OCI-LY1 (cell line): ENCODE results near the gene SLC2A1.

Source experiments
- H2AFZ ChIP-seq: fragments of 200-600 bp; sonication (generic), shearing (Covaris generic); 2 replicates; pipeline ENCODE4 v1.6.0; 2014; ENCODE audit warnings: antibody characterized with exemption, mild to moderate bottlenecking, low read length
- H3F3A ChIP-seq: fragments of 200-600 bp; sonication (generic), shearing (Covaris generic); 2 replicates; pipeline ENCODE4 v1.6.0; 2014; ENCODE audit warnings: mild to moderate bottlenecking, antibody characterized with exemption, low read length, moderate library complexity; ENCODE audit not compliant: insufficient read depth
- H3K27ac ChIP-seq: fragments of 200-600 bp; sonication (generic); 2 replicates; pipeline ENCODE4 v1.5.1; 2014; ENCODE audit warnings: low read length, mixed run types, mild to moderate bottlenecking, low read depth; ENCODE audit not compliant: poor library complexity, severe bottlenecking
- H3K27me3 ChIP-seq: fragments of 200-600 bp; sonication (generic); 2 replicates; pipeline ENCODE4 v1.6.0; 2014; ENCODE audit warnings: antibody characterized with exemption, mild to moderate bottlenecking, low read length, moderate library complexity; ENCODE audit not compliant: insufficient read depth
- H3K36me3 ChIP-seq: fragments of 200-600 bp; sonication (generic); 2 replicates; pipeline ENCODE4 v1.6.1; 2014; ENCODE audit warnings: mild to moderate bottlenecking, antibody characterized with exemption, low read length, moderate library complexity, mixed read lengths; ENCODE audit not compliant: insufficient read depth
- H3K4me1 ChIP-seq: fragments of 200-600 bp; sonication (generic); 2 replicates; pipeline ENCODE4 v1.5.1; 2014; ENCODE audit warnings: mild to moderate bottlenecking, low read length, moderate library complexity; ENCODE audit not compliant: insufficient read depth, severe bottlenecking
- H3K4me2 ChIP-seq: fragments of 200-600 bp; sonication (generic), shearing (Covaris generic); 2 replicates; pipeline ENCODE4 v1.6.1; 2014; ENCODE audit warnings: low read length
- H3K4me3 ChIP-seq: fragments of 200-600 bp; sonication (generic); 2 replicates; pipeline ENCODE4 v1.5.1; 2014; ENCODE audit warnings: low read length, low read depth, mild to moderate bottlenecking, mixed read lengths; ENCODE audit not compliant: poor library complexity, severe bottlenecking
- H3K79me2 ChIP-seq: fragments of 200-600 bp; shearing (Covaris generic); 2 replicates; pipeline ENCODE4 v1.6.1; 2016; ENCODE audit warnings: mixed run types, low read length, mixed read lengths; ENCODE audit not compliant: insufficient read depth
- H3K9ac ChIP-seq: fragments of 200-600 bp; sonication (generic), shearing (Covaris generic); 2 replicates; pipeline ENCODE4 v1.6.1; 2014; ENCODE audit warnings: mild to moderate bottlenecking, low read length, mixed read lengths
- H3K9me2 ChIP-seq: fragments of 200-600 bp; sonication (generic), shearing (Covaris generic); 2 replicates; pipeline ENCODE4 v1.6.1; 2014; ENCODE audit warnings: low read depth, mild to moderate bottlenecking, low read length, mixed read lengths
- H3K9me3 ChIP-seq: fragments of 200-600 bp; shearing (Covaris generic); 2 replicates; pipeline ENCODE4 v1.6.1; 2014; ENCODE audit warnings: low read length, mixed read lengths
- H4K20me1 ChIP-seq: fragments of 200-600 bp; sonication (generic), shearing (Covaris generic); 2 replicates; pipeline ENCODE4 v1.6.0; 2016; ENCODE audit warnings: mild to moderate bottlenecking, low read length; ENCODE audit not compliant: insufficient read depth
- CTCF ChIP-seq: fragments of 200-600 bp; sonication (generic), shearing (Covaris generic); IDR thresholded peaks from 2 replicates; pipeline ENCODE4 v1.5.1; 2017; ENCODE audit warnings: mild to moderate bottlenecking, antibody characterized with exemption, low read length, moderate library complexity, mixed read lengths
- EZH2 ChIP-seq: fragments of 200-600 bp; sonication (generic), shearing (Covaris generic); IDR thresholded peaks from 2 replicates; pipeline ENCODE4 v1.8.0; 2017; ENCODE audit warnings: borderline replicate concordance, mixed run types, mild to moderate bottlenecking, antibody characterized with exemption, low read length, moderate library complexity, mixed read lengths

Gene SLC2A1

GRCh38 chr1:42974767-42975437 lies 16.2 kb upstream of the SLC2A1 start:
- H3K9me3 ChIP-seq: no peaks in the 10 kb centered on the region
- no peak overlapping the region for H3K4me3 ChIP-seq
- H3K9me2 ChIP-seq: no peaks in the 10 kb centered on the region
- TF ChIP-seq EZH2 (no peak), CTCF (no peak)
- no peak overlapping the region for H2AFZ ChIP-seq
- no peaks in the 10 kb centered on the region for H3K27me3 ChIP-seq
- H3F3A ChIP-seq: no peaks in the 10 kb centered on the region
- H3K27ac ChIP-seq: no peak overlapping the region
- H3K4me2 ChIP-seq: no peak overlapping the region
- H3K36me3 ChIP-seq: no peaks in the 10 kb centered on the region; the same call in 1 of the 2 replicates
- H3K4me1 ChIP-seq: no peaks in the 10 kb centered on the region
- H3K9ac ChIP-seq: no peak overlapping the region
- H4K20me1 ChIP-seq: no peaks in the 10 kb centered on the region
- H3K79me2 ChIP-seq: no peaks in the 10 kb centered on the region

- Histone ChIP-seq H3K4me1 (no peaks in the 10 kb centered on the region), H4K20me1 (no peaks in the 10 kb centered on the region), H3K27me3 (no peaks in the 10 kb centered on the region), H3F3A (no peaks in the 10 kb centered on the region), H3K27ac (no peak overlapping the region), H3K36me3 (no peaks in the 10 kb centered on the region; the same call in 1 of the 2 replicates), H3K9me2 (no peaks in the 10 kb centered on the region), H2AFZ (no peak overlapping the region), H3K4me3 (no peak overlapping the region), H3K79me2 (no peaks in the 10 kb centered on the region), H3K4me2 (no peak overlapping the region), H3K9ac (no peak overlapping the region), H3K9me3 (no peaks in the 10 kb centered on the region)
- TF ChIP-seq CTCF: no peak
- TF ChIP-seq EZH2: no peak
Observed at GRCh38 chr1:42973799-42974198, 15.1 kb upstream of the SLC2A1 start.

GRCh38 chr1:42973286-42973685 lies 14.6 kb upstream of the SLC2A1 start:
- Histone ChIP-seq H3K4me1 (no peaks in the 10 kb centered on the region), H3K9me3 (no peaks in the 10 kb centered on the region), H3K27ac (no peak overlapping the region), H4K20me1 (no peaks in the 10 kb centered on the region), H3K36me3 (no peaks in the 10 kb centered on the region; the same call in 1 of the 2 replicates), H3K9me2 (no peaks in the 10 kb centered on the region), H3K4me2 (no peak overlapping the region), H3K79me2 (no peaks in the 10 kb centered on the region), H3F3A (no peaks in the 10 kb centered on the region), H3K4me3 (no peak overlapping the region), H3K27me3 (no peaks in the 10 kb centered on the region), H3K9ac (no peak overlapping the region), H2AFZ (no peak overlapping the region)
- no peak for TF ChIP-seq CTCF
- no peak for TF ChIP-seq EZH2
